ENCODE results near the gene PRDX5.

The PRDX5 gene

DNA sequence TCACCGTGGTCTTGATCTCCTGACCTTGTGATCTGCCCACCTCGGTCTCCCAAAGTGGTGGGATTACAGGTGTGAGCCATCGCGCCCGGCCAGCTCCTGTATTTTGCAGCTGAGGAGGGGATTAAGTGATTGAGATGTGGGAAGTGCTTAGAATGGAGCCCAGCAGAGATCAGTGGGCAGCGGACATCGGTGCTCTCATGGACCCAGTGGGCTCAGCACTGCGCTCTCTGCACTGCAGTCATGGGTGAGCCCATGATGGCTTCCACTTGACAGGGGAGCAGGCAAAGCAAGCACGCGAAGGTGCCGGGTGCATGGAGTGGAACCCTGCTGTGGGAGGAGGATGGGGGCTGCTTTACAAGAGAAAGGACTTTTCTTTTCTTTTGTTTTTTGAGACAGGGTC lies 13.0 kb downstream of the PRDX5 start:
- Histone ChIP-seq H3K4me1 (no peaks in the 10 kb centered on the region), H3K27me3 (no peaks in the 10 kb centered on the region), H3K9me3 (no peaks in the 10 kb centered on the region), H3K4me3 (ENCODE audit: low read depth, low read length) (no peak overlapping the region), H3K36me3 (no peaks in the 10 kb centered on the region)
- TF ChIP-seq, protein P1, sequence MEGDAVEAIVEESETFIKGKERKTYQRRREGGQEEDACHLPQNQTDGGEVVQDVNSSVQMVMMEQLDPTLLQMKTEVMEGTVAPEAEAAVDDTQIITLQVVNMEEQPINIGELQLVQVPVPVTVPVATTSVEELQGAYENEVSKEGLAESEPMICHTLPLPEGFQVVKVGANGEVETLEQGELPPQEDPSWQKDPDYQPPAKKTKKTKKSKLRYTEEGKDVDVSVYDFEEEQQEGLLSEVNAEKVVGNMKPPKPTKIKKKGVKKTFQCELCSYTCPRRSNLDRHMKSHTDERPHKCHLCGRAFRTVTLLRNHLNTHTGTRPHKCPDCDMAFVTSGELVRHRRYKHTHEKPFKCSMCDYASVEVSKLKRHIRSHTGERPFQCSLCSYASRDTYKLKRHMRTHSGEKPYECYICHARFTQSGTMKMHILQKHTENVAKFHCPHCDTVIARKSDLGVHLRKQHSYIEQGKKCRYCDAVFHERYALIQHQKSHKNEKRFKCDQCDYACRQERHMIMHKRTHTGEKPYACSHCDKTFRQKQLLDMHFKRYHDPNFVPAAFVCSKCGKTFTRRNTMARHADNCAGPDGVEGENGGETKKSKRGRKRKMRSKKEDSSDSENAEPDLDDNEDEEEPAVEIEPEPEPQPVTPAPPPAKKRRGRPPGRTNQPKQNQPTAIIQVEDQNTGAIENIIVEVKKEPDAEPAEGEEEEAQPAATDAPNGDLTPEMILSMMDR (IDR thresholded peaks at IDR 0.05; ENCODE audit: low read depth, low read length) = no peak
- no peak for DNase-seq

DNA sequence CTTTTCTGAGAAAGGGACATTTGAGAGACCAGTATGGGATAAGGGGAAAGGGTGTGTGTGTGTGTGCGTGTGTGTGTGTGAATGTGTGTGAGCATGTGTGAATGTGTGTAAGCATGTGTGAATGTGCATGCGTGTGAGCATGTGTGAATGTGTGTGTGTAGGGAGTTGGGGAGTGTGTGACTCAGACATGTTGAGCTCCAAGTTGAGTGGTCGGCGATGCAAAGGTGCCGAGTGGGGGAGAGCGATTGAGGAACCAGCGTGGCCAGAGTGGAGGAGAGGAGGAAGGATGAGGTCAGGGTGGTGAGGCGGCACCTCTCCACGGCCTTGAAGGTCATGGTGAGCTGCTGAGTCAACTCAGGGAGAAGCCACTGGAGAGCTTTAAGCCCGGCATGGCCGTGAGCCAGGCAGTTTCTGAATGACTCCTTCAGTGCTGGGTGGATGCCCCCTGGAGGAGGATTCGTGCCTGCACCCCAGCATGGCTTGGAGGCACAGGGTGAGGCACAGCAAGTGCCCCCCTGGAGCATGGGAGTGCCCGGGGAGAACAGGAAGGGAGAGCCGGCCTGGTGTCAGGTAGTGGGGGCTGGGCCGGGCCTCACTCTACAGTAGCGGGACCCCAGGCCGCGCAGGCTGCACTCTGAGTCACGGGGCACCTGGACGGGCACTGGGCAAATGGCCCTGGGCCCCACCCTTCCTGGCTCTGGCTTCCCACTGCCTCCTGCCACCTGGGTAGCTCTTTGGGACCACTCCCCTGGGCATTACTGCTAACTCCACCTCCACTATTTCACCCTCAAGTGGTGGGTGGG lies 13.8 kb downstream of the PRDX5 start:
- Histone ChIP-seq H3K4me3 (ENCODE audit: low read depth, low read length) (no peak overlapping the region), H3K36me3 (no peaks in the 10 kb centered on the region), H3K4me1 (no peaks in the 10 kb centered on the region), H3K9me3 (no peaks in the 10 kb centered on the region), H3K27me3 (no peaks in the 10 kb centered on the region)
- TF ChIP-seq, protein P1 (IDR thresholded peaks at IDR 0.05; ENCODE audit: low read depth, low read length) = peak; percentile 43
- peak; percentile 49 for DNase-seq

DNA sequence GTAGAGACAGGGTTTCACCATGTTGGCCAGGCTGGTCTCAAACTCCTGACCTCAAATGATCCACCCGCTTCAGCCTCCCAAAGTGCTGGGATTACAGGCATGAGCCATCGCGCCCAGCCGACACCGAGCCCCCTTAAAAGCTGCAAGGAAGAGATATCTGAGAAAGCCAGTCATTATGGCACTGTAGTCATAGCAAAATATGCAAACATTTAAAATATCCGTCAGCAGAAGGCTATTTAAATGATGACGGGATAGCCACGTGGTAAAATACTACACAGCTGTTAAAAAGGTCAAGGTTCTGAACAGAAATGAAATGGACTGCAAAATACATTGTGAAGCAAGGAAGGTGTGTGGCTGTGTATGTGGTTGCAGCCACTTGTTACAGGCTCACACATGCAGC lies 15.6 kb downstream of the PRDX5 start:
- no peak overlapping the region for H3K4me3 ChIP-seq (ENCODE audit: low read depth, low read length)
- TF ChIP-seq, protein P1 (IDR thresholded peaks at IDR 0.05; ENCODE audit: low read depth, low read length) = no peak
- no peaks in the 10 kb centered on the region for H3K4me1 ChIP-seq
- no peaks in the 10 kb centered on the region for H3K27me3 ChIP-seq
- H3K9me3 ChIP-seq = no peaks in the 10 kb centered on the region
- DNase-seq = no peak
- H3K36me3 ChIP-seq = no peaks in the 10 kb centered on the region

DNA sequence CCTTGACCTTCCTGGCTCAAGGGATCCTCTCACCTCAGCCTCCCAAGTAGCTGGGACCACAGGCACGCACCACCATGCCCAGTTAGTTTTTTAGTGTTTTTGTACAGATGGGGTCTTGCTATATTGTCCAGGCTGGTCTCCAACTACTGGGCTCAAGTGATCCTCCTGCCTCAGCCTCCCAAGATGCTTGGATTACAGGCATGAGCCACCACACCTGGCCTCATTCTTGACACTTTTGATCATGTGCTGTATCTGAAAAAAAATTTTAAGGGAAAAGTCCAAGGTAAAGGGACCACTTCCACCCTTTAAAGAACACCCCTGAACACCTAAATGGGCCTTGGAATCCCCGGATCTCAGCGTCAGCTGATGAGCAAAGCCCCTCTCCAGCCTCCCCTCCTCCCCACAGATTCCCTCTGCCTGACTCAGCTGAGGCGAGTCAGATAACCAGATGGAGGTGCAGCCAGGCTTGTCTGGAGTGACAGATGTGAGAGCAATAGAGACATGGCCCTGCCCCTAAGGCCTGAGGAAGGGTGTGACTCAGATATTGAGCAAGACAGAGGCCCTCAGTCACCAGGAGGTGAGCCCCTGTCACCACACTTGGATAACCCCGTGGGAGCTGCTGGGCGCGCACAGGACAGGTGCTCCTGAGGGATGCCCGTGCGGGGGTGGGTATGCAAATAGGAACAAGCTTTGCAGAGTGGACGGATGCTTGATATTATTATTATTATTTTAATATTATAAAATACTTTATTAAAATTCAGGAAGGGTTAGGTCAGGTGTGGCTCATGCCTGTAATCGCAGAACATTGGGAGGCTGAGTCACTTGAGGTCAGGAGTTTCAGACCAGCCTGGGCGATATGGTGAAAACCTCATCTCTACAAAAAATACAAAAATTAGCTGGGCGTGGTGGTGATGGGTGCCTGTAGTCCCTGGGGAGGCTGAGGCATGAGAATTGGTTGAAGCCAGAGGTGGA lies 17.1 kb downstream of the PRDX5 start:
- Histone ChIP-seq H3K27me3 (no peaks in the 10 kb centered on the region), H3K4me3 (ENCODE audit: low read depth, low read length) (no peak overlapping the region), H3K4me1 (no peaks in the 10 kb centered on the region), H3K9me3 (no peaks in the 10 kb centered on the region), H3K36me3 (no peaks in the 10 kb centered on the region)
- TF ChIP-seq, protein P1 (IDR thresholded peaks at IDR 0.05; ENCODE audit: low read depth, low read length) = no peak
- peak; percentile 71 for DNase-seq

DNA sequence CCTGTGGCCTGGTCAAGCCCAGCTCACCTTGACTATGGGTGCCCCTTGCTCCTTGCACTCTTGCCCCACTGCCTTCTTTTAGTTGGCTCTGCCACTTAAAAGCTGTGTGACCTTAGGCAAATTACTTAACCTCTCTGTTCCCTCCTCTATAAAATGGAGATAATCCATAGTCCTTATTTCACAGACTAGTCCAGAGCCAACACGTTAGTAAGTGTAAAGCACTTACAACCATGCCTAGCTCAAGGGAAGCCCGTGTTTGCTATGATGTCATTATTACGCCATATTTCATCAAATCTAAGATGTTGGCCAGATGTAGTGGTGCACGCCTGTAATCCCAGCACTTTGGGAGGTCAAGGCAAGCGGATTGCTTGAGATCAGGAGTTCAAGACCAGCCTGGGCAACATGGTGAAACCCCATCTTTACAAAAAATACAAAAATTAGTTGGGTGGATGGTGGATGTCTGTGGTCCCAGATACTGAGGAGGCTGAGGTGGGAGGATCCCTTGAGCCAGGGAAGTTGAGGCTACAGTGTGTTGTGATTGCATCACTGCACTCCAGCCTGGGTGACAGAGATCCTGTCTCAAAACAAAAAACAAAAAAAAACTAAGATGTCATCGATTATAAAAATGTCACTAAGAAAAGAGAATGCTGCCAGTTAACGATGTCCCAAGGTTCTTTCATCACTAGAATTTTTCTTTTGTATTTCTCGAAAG lies 19.8 kb downstream of the PRDX5 start:
- Histone ChIP-seq H3K4me1 (no peaks in the 10 kb centered on the region), H3K27me3 (no peaks in the 10 kb centered on the region), H3K4me3 (ENCODE audit: low read depth, low read length) (no peak overlapping the region), H3K36me3 (no peaks in the 10 kb centered on the region), H3K9me3 (no peaks in the 10 kb centered on the region)
- TF ChIP-seq, protein P1 (IDR thresholded peaks at IDR 0.05; ENCODE audit: low read depth, low read length) = no peak
- no peak for DNase-seq

Measured in BE2C (cell line).